Hepatic stellate cell (primary cell): ENCODE measurements around the gene EPB41L4A.
A peak's percentile ranks its signal among the peaks of the same experiment; 100 is the strongest.
"Not testable (repeated sequence)": the region's sequence is repeated elsewhere in the genome, so short reads cannot be mapped to it uniquely, and the experiment has no call there.

ENCODE experiments used
- DNase-seq: peaks from one replicate; pipeline ENCODE4 v3.0.0; 2011; ENCODE audit warnings: low spot score

The EPB41L4A gene

GRCh38 chr5:112401924-112402323 is 17.2 kb downstream of the EPB41L4A start:
- no peak for DNase-seq

- no peak for DNase-seq
Measured at GRCh38 chr5:112397690-112398089, 21.4 kb downstream of the EPB41L4A start.

DNA sequence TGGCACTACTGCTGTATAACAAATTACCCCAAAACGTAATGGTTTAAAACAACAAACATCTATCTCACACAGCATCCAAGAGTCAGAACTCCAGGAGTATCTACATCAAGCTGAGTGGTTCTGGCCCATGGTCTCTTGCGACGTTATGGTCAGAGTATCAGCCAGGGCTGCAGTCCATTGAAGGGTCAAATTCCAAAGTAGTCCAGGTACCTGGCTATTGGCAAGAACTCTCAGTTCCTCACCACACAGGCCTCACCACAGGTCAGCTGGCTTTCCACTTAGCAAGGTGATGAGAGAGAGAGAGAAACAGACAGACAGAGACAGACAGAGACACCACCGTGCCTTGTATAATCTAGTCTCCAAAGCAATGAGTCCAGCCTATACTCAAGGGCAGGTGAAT is 22.6 kb downstream of the EPB41L4A start:
- DNase-seq: no peak

- not testable (repeated sequence) for DNase-seq
Measured at GRCh38 chr5:112395299-112395698, 23.8 kb downstream of the EPB41L4A start.

- no peak for DNase-seq
Measured at GRCh38 chr5:112390327-112390726, 28.8 kb downstream of the EPB41L4A start.

- DNase-seq: no peak
Measured at GRCh38 chr5:112388739-112389138, 30.3 kb downstream of the EPB41L4A start.

- DNase-seq: no peak
Measured at GRCh38 chr5:112388074-112388473, 31.0 kb downstream of the EPB41L4A start.

GRCh38 chr5:112386766-112387165 is 32.3 kb downstream of the EPB41L4A start:
- no peak for DNase-seq

- DNase-seq: no peak
Measured at GRCh38 chr5:112385969-112386368, 33.1 kb downstream of the EPB41L4A start.

GRCh38 chr5:112385566-112385965 is 33.5 kb downstream of the EPB41L4A start:
- DNase-seq: no peak

DNA sequence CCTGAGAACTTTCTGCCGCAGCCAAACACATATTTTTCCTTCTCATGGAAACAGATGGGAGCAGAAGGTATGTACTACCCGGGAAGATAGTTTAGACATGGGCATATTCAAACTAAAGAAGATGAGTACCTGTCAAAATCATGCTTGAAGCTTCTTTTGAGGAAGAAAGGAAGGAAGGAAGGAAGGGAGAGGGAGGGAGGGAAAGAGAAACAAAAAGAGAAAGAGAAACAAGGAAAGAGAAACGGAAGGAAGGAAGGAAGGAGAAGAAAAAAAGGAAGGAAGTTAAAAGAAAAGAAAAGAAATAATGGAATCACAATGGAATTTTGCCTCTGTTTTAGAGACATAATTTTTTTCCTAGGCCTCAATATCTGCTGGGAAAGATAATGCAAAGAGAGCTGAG is 34.6 kb downstream of the EPB41L4A start:
- no peak for DNase-seq

- no peak for DNase-seq
Measured at GRCh38 chr5:112382886-112383285, 36.2 kb downstream of the EPB41L4A start.

GRCh38 chr5:112381521-112381920 is 37.6 kb downstream of the EPB41L4A start:
- no peak for DNase-seq

GRCh38 chr5:112379542-112380325 is 39.3 kb downstream of the EPB41L4A start:
- no peak for DNase-seq

GRCh38 chr5:112374818-112375217 is 44.3 kb downstream of the EPB41L4A start:
- DNase-seq: no peak

- DNase-seq: no peak
Measured at GRCh38 chr5:112374356-112374755, 44.7 kb downstream of the EPB41L4A start.

GRCh38 chr5:112373885-112374284 is 45.2 kb downstream of the EPB41L4A start:
- DNase-seq: no peak

DNA sequence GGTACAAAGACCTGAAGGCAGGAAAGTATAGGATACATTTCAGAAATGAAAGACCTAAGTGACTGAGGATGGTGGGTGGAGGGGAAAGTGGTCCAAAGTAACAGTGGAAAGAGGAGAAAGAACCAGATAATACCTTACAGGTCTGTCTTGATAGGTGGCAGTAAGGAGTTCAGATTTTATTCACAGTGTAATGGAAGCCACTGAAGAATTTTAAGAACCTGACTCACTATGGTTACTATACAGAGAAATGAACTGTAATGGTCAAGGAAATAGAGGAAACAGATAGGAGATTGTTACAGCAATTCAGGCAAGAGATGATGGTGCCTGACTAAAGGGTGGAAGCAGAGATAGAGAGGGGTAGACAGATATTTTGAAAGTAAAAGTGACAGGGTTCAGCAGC is 46.5 kb downstream of the EPB41L4A start:
- DNase-seq: no peak

- DNase-seq: no peak
Measured at GRCh38 chr5:112371067-112371466, 48.0 kb downstream of the EPB41L4A start.

- no peak for DNase-seq
Measured at GRCh38 chr5:112367400-112367799, 51.7 kb downstream of the EPB41L4A start.

GRCh38 chr5:112366987-112367386 is 52.1 kb downstream of the EPB41L4A start:
- peak; percentile 6 for DNase-seq

DNA sequence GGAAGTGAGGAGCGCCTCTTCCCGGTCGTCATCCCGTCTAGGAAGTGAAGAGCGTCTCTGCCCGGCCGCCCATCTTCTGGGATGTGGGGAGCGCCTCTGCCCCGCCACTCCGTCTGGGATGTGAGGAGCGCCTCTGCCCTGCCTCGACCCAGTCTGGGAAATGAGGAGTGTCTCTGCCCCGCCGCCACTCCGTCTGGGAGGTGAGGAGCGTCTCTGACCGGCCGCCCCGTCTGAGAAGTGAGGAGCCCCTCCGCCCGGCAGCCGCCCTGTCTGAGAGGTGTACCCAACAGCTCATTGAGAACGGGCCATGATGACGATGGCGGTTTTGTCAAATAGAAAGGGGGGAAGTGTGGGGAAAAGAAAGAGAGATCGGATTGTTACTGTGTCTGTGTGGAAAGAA is 58.3 kb downstream of the EPB41L4A start:
- not testable (repeated sequence) for DNase-seq

- DNase-seq: no peak
Measured at GRCh38 chr5:112356178-112356956, 62.7 kb downstream of the EPB41L4A start.
